OCI-LY3 (cell line): ENCODE data around the gene AHNAK.

ENCODE experiments used
- CTCF ChIP-seq: fragments of 200-600, 300-600 bp; sonication (generic); IDR thresholded peaks from 2 replicates; pipeline ENCODE4 v1.5.1; 2014; ENCODE audit warnings: antibody characterized with exemption, low read length, low read depth
- EZH2phosphoT487 ChIP-seq: fragments of 200-600 bp; shearing (Covaris generic); IDR thresholded peaks from 2 replicates; pipeline ENCODE4 v1.6.1; 2018; ENCODE audit warnings: antibody characterized with exemption, mixed run types, low read depth

- TF ChIP-seq CTCF (no peak), EZH2phosphoT487 (no peak)
These were observed 34.5 kb upstream of the AHNAK start for GRCh38 chr11:62580959-62581715.
